OCI-LY3 (cell line): ENCODE results near the gene IFNA16.

ENCODE experiments used
- EZH2phosphoT487 ChIP-seq: fragments of 200-600 bp; shearing (Covaris generic); IDR thresholded peaks from 2 replicates; pipeline ENCODE4 v1.6.1; 2018; ENCODE audit warnings: antibody characterized with exemption, mixed run types, low read depth
- TF ChIP-seq, protein P1 (sequence below): fragments of 200-600, 300-600 bp; sonication (generic); IDR thresholded peaks from 2 replicates; pipeline ENCODE4 v1.5.1; 2014; ENCODE audit warnings: antibody characterized with exemption, low read length, low read depth

DNA sequence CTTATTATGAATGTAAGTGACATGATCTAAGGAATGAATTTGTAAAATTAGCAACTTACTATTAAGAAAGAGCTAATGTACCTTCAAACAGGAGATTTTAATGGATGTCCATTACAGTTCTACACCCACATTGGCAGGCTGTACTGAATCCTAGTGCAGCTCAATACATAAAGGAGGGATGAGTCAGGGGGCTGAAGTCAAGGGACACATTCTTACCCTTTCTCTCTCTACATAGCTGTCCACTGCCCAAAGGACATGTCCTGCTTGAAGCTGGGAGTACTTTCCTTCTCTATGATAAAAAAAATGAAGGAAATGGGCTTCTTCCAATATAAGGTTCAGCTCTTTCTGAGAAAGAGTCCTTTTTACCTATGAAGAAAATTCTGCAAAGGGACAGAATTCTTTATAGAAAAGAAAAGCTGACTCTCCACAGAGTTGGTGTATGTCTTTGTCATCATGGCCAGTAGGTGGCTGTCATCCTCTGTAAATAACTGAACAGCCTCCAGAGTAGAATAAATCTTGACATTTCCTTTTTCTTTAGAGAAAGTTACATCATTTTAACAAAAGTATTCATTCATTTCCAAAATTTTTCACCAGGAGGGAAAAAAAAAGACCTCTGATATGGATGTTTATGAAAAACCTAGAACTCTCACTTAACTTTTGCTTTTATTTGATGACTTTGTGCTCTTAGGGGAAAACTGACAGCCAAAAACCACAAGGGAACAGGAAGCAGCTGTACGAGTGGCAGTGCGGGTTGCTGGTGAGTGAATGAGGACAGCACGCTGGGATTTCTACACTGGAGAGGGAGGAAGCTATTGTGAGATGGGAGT lies 35.8 kb upstream of the IFNA16 start:
- TF ChIP-seq, protein P1, sequence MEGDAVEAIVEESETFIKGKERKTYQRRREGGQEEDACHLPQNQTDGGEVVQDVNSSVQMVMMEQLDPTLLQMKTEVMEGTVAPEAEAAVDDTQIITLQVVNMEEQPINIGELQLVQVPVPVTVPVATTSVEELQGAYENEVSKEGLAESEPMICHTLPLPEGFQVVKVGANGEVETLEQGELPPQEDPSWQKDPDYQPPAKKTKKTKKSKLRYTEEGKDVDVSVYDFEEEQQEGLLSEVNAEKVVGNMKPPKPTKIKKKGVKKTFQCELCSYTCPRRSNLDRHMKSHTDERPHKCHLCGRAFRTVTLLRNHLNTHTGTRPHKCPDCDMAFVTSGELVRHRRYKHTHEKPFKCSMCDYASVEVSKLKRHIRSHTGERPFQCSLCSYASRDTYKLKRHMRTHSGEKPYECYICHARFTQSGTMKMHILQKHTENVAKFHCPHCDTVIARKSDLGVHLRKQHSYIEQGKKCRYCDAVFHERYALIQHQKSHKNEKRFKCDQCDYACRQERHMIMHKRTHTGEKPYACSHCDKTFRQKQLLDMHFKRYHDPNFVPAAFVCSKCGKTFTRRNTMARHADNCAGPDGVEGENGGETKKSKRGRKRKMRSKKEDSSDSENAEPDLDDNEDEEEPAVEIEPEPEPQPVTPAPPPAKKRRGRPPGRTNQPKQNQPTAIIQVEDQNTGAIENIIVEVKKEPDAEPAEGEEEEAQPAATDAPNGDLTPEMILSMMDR, result peak; percentile 84
- TF ChIP-seq EZH2phosphoT487, result no peak
